ENCODE data around the gene LCN9.

LCN9 gene

DNA sequence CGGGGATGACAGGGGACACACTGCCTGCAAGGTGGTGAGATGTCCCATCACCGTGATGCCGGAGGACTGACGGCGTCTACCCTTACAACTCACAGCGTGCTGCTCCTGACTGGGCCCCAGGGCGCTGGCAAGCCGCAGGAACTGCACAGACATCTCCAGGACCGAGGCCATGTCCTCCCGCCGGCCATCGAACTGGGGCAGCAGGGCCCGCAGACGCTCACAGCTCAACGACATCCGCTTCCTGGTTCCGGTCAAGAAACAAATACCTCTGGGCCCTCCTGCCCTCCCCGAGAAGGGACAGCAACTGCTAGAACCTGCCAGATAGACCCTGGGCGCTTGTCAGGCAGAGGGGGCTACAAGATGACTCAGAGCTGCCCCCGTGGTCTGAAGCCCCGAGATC is 35.1 kb downstream of the LCN9 start:
- DNase-seq (ENCODE audit: low read depth in 2 of 2): no peak

DNA sequence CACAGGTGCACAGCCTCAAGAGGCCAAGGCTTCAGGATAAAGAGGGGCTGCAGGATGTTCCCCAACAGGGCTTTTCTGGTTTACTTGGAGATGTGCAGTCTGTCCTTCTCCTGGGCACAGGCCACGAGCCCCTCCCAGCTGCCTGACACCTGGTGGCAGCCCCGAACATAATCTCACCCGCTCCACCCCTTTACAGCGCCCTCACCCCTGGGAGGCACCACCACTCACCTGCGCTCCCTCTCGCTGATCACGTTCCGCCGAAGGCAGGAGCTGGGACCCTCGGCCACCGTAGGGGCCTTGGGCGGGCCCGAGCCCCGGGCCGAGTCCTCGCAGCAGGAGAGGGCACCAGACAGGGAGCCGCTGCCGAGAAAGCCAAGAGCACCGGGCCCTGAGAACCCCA is 35.7 kb downstream of the LCN9 start:
- DNase-seq (ENCODE audit: low read depth in 2 of 2): no peak

DNA sequence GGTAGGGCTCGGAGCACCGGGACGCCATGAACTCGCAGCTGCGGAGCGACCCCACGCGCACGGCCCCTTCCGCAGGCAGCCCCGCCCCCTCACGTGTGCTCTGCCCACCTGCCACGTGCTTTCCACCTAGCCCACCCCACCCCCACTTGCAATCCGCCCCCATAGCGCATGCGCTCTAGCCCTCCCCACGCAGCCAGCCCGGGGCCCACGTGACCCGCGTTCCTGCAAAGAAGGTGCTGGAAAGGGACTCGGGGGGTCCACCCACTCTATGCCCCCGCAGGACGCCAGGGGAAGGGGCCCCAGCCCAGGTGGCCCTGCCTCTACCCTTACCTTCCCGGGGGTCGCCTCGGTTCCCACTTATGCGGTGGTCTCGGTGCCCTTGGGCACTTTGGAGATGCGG is 36.3 kb downstream of the LCN9 start, which contains the start of gene SOHLH1:
Gene SOHLH1, minus strand, starts transcription at position 42 of the 400 bp plus-strand sequence. Its CDS starts 14 bp downstream, at position 28.
- DNase-seq (ENCODE audit: low read depth in 2 of 2): no peak

DNA sequence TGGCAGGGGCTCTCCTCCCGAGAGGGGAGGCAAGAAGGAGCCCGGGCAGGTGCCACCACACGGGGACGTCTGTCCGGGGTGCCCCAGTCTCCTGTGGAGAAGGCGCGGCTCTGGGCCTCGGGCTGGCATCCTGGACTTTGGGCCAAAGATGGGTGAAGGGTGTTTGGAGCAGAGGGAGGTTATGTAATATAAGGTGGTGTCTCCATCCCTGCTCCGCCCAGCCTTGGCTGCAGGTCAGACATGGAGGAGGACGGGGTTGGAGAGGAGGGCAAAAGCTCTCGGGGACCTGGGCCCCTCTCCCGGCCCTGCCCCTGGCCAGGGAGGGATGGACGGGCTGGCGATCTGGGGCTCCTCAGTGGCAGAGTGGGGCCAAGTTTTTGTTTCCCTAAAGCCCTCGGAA is 37.4 kb downstream of the LCN9 start:
- no peak for DNase-seq (ENCODE audit: low read depth in 2 of 2)

DNA sequence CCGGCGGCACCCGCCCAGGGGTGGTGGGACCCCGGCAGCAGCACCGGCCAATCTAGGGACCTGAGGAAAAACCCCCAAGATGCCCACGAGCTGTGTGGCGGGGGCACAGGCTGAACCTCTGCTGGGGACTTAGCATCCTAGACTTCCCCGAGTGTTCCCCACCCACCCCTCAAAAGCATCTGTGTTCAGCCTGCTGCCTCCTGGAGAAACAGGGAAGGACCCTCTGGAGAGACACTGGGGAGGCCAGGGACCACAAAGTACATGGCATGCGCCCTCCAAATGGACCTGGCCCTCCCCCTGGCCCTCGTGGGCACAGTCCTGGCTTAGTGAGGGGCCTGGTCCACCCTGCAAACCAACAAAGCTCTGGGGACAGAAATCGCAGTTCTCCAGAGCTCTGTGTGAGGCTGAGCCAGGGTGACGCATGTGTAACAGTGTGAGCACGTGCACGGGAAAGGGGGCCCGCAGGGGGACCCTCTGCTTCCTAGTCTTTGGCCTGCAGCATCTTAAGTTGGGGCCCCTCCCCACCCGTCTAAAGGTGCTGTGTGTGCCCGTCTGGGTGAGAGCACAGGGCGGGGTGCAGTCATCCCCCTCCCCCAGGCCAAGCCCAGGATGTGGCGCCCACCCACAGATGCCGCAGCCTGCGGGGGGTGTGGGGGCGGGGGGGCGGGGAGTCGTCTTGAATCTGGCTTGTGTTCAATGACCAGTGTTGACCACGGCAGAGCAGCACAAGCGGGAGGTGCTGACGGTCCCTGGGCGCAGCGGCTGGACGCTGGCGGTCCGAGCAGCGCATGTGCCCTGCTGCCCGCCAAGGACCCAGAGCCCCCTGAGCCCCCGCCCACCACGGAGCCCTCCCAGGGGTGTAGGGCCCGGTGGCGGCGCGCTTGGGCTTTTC is 38.2 kb downstream of the LCN9 start:
- DNase-seq (ENCODE audit: low read depth in 2 of 2): no peak

DNA sequence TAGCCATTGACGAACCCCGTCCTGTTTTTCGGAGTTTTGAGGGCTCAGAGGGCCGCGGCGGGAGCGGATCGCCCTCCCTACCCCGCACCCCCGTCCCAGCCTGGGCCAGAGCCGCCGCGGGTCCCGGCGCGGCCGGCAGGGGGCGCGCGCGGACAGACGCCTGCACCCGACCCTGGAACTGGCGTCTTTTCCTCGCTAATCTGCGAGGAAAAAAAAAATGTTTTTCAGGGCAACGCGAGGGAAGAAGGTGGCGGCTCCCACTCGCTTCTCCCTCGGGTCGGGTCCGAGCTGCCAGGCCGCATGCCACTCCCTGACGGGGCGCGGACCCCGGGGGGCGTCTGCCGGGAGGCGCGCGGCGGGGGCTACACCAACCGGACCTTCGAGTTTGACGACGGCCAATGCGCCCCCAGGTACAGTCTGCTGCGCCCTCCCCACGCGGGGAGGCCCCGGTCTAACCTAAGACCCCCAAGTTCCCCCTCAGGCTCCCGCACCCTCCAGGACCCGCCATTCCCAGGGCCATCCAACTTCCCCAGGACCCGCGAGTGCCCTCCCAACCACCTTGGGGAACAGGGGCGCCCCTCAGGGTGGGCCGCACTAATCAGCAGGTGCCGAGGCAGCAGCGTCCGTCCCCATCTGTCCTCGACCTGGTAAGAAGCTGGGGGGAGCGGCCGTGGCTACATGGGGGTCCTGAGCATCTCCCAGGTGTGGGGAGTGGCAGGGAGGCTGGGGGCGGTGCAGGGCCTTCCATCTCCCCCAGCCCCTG is 39.0 kb downstream of the LCN9 start, which contains the start of gene KCNT1:
Gene KCNT1, plus strand, starts transcription at position 227 of the 763 bp plus-strand sequence. Its CDS starts 74 bp downstream, at position 301.
- peak; percentile 26 for DNase-seq (ENCODE audit: low read depth in 2 of 2)

DNA sequence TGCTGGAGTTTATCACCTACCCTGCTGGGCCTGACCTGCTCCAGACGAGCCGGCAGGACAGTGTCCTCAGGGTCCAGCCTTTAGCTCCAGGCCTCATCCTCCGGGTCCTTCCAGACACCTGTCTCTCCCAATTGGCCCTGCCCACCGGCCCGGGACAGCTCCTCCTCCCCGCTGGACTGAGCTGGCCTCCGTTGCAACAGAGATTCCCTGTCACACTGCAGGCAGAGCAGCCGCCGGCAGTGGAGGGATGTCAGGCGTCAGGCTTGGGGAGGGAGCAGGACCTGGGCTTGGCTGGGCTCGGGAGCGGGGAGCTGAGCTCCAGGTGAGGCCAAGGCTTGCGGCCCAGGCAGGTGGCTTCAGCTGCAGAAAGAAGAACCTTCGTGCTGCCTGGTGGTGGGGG is 40.6 kb downstream of the LCN9 start:
- DNase-seq (ENCODE audit: low read depth in 2 of 2): no peak

DNA sequence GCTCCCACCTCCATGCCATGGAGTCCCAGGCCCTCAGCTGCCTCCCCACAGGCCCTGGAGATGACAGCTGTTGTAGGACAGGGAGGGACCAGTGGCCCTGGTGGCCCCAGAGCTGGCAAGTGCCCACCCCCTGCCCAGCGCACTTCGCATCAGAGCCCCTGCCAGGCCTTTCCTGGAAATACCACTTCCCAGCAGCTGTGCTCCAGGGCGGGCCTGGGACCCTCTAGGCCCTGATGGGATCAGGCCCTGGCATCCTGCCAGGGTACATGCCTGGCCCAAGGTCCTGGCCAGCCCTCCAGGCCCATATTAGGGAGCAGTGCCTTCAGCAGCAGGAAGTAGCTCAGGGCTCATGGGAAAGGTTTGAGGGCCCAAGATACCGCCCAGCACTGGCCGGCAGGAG is 41.4 kb downstream of the LCN9 start:
- DNase-seq (ENCODE audit: low read depth in 2 of 2): no peak

DNA sequence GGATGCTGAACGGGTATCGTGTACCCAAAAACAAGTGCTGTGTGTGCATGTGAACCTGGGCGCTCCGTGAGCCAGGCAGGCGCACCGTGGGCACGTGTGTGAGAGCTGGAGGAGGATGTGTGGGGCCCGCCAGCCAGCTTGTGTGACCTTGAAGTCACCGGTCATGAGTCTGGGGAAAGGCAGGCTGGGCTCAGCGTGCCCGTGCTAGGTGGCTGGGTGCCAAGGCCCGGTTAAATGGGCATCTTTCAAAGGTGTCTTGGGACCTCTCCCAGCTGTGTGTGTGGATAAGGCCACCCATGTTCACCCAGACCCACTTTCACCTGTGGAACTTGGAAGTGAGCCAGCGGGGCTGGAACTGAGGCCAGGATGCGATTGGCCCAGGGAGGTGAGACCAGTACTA is 42.3 kb downstream of the LCN9 start:
- no peak for DNase-seq (ENCODE audit: low read depth in 2 of 2)

DNA sequence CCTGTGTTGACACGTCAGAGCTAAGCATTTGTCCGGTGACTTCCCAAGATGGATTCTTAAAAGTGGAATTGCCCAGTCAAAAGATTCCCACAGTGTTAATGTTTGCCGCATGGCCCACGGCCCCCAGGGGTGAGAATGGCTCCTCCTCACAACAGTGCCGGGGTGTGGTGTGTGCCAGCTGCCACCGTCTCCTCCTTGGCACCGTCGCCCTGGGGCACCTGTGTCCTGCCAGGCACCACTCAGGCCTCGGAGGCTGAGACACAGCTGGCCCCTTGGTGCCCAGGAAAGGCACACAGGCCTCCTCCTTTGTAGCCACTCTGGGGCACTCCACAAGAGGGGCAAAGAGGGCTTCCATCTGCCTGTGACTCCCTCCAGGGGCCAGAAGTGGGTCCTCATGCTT is 43.2 kb downstream of the LCN9 start:
- no peak for DNase-seq (ENCODE audit: low read depth in 2 of 2)

DNA sequence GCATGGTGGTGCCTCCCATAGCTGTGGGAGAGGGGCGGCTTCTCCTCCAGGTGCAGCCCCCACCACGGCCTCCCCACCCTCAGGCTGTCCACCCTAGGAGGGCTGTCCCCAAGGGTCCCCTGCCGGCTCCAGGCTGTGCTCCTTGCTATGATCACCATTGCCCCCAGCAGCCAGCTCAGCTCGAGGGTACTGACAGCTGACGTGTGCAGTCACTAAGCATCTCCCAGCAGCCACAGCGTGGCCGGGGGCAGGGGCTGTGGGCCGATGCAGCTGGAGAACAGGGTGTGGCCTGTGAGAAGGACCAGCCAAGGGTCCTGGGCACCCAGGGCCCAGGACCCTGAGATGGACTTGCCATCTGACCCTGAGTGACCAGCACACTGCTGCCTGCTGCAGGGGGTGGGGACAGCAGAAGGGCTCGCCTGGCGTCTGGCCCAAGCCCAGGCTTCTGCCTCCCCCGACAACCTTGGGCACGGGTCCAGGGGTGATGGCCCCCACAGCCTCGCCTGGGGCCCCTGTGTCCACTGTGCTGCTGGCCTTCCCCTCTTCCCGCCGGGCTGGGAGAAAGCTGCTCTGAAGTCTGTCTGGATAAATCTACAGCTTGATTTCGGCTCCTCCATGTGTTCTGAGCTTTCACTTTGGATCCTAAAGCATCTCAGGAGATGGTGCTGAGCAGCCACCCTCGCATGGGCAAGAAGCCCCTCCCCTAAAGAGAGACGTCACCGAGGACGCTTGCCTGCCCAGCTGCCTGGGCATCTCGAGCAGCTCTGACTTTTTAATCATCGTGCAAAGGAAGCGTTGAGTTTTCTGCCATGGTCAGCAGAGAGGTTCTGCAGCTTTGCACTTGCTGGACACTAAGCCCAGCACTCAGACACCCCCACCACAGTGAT is 44.4 kb downstream of the LCN9 start:
- no peak for DNase-seq (ENCODE audit: low read depth in 2 of 2)

DNA sequence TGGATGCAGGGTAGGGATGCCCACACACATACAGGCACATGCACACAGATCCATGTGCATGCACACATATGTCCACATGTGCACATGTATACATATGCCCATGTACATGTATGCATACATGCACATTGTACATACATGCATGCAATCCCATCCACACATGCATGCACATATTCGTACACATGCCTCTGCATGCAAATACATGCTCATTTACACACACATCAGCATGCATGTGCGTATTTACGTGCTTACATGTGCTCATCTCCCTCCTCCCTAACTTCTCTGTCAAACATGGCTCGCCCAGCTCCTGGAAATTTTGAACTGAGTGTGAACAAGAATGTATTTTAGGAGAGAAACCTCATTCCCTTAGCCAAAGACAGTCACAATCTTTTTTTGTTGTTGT is 45.1 kb downstream of the LCN9 start:
- no peak for DNase-seq (ENCODE audit: low read depth in 2 of 2)

DNA sequence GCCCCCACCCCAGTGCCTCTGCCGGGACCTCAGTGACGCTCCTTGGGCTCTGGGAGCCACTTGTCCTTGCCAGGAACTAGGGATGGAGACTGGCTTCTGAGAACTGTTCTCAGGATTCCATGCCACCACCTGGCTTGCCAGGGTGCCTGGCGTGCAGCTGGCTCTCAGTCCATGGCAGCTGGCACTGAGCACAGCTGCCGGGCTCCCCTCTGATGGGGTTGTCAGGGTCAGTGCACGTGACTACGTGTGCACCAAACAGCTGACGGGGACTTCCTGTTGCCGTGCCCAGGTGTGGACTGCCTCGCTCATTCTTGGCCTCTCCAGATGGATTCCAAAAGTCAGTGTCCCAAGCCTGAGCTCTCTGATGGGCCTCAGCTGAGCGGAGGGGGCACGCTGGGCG is 48.3 kb downstream of the LCN9 start:
- DNase-seq (ENCODE audit: low read depth in 2 of 2): no peak

DNA sequence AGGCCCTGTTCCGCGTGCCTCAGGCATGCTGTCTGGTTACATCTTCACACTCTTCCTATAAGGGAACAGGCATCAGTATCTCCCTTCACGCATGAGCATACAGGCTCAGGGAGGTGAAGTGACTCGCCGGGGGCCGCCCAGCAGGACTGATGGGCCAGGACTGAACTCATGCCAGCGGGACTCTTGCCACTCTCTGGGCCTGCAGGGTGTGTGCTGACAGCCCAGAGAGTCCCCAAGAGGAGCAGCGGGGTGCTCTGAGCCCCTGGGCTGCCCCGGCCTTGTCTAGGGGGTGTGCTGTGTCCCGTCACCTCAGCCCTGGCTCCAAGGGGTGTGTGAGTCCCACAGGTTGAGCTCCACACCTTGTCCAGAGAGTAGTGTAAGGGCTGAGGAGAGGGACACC is 48.8 kb downstream of the LCN9 start:
- no peak for DNase-seq (ENCODE audit: low read depth in 2 of 2)

DNA sequence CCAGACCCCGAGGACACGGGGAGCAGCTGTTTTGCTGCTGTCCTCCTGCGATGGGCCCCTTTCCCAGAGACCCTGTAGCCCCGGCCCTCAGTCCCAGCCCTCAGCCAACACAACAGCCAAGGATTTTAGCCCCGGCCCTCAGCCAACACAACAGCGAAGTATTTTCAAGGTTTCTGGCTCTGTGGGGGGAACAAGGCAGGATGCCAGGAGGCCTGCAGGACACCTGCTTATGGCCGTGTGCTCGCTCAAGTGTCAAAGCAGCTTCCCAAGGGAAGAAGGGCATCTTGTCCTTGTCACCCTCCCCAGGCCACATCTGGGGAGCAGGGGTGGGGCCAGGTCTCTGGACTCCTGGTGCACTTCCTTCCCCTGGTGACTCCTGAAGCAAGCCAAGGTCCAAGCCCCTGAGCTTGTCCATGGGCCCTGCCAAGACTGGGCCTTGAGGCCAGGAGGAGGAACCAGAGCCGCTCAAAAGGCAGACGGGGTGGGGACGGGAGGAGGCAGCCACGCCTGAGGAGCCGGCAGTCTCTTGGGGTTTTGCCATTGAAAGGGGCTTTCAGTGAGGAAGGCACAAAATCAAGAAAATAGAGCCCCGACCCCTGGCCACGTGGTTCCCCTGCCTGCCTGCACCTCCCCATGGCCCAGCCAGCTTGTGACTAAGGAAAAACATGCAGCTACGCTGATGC is 49.6 kb downstream of the LCN9 start:
- DNase-seq (ENCODE audit: low read depth in 2 of 2): no peak

DNA sequence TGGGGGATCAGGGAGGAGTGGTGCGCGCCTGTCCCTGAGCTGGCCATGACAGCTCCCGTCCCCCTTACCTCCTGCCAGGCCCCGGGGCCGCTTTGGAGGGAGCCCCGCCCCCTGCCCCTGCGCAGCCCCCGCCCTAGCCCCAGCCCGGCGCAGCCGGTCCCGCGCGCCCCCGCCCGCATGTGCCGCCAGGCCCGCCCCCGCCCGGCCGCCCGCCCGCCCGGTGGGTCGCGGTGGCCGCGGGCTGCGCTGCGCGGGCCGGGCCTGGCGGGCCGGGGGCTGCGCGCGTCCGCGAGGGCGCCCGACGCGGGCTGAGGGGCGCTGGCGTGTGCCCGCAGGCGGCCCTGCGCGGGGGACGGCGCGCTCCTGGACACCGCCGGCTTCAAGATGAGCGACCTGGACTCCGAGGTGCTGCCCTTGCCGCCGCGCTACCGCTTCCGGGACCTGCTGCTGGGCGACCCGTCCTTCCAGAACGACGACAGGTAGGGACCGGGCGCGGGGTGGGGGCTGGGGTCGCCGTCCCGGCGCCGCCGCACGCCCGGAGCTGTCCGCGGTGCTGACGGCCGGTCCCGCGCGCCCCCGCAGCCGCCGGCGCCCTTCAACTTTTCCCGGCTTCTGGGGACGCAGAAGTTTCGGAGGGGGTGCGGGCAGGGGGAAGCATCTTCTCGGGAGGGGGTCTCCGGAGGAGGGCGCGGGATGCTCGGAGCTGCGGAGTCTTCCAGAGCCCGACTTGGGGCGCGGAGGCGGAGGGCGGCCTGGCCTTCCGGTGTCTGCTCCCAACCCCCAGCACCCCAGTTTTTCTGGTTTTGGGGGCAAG is 51.3 kb downstream of the LCN9 start:
- DNase-seq (ENCODE audit: low read depth in 2 of 2): no peak

DNA sequence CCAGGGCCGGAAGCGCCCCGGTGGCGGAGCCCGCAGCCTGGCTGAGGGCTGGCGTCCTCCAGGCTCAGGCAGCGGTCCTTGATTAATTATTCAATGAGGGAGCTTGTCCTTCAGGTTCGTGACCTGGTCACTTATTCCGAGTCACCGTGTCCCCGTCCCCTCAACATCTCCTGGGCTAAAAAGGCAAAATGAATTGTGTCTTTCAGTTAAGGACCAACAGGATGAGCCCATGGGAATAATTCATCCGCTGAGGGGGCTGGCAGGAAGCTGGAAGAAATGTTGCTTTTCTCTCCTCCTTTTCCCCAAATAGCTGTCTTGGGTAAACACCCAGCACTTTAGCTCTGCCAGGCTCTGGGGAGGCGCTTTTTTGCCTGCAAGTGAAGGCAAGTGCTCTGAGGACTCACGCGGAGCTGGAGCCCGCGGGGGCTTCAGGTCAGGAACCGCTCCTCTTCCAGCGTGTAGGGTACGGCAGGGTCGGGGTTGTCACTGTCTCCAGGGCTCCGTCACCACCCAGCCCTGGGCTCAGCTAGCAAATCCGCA is 52.0 kb downstream of the LCN9 start:
- no peak for DNase-seq (ENCODE audit: low read depth in 2 of 2)

DNA sequence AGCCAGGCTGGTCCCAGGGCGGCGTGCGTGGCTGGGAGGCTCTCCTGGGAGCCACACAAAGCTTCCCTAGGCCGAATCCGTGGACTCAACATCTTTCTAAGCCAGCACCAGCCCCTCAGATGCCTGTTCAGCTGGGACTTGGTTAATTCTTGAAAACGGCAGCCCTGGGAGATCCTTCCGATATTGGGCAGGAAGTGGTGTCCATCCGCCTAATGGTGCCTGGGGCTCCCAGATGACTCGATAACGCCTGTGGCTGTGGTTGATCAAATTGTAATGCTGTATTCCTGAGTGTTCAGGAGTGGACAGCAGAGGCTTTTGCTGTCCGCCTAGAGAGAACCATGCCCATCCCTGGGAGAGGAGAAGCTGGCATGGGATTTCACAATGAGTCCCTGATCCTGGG is 52.9 kb downstream of the LCN9 start:
- DNase-seq (ENCODE audit: low read depth in 2 of 2): no peak
